Fibroblast of lung (primary cell): ENCODE measurements around the gene SORCS2. TPM values are rescaled to one million over a fixed set of nuclear protein-coding genes. Genes with fewer than 3 reads are reported as not detected.

Experiments used
- DNase-seq, 2 donors: peaks; one replicate each; pipeline versions ENCODE4 v3.0.0 to v3.0.0-alpha.2; 2010; ENCODE audit warnings: low read depth in 2 of 2
- H2AFZ ChIP-seq: 2 replicates; pipeline ENCODE4 v1.5.1; 2012; ENCODE audit warnings: low read length, control low read depth, inconsistent platforms
- H3K27ac ChIP-seq: 2 replicates; pipeline ENCODE4 v1.5.1; 2011; ENCODE audit warnings: low read length, control low read depth; ENCODE audit not compliant: insufficient read depth
- H3K27me3 ChIP-seq: 2 replicates; pipeline ENCODE4 v1.5.1; 2011; ENCODE audit warnings: mild to moderate bottlenecking, low read length; ENCODE audit not compliant: control insufficient read depth, insufficient read depth
- H3K36me3 ChIP-seq: 2 replicates; pipeline ENCODE4 v1.5.1; 2011; ENCODE audit warnings: low read length; ENCODE audit not compliant: control insufficient read depth, insufficient read depth
- H3K4me1 ChIP-seq: 2 replicates; pipeline ENCODE4 v1.5.1; 2011; ENCODE audit warnings: low read length; ENCODE audit not compliant: control insufficient read depth, insufficient read depth; ENCODE audit errors: extremely low read depth
- H3K4me2 ChIP-seq: 2 replicates; pipeline ENCODE4 v1.5.1; 2011; ENCODE audit warnings: low read length, control low read depth; ENCODE audit not compliant: insufficient read depth; ENCODE audit errors: extremely low read depth
- H3K4me3 ChIP-seq, 4 experiments: fragments of 200-600 bp in 1 of 4; sonication (generic) in 1 of 4; replicated peaks in 1 of 4; 2 replicates each; pipeline ENCODE4 v1.5.1; 2011 to 2016; ENCODE audit warnings: low read length in 4 of 4, low read depth in 3 of 4, mild to moderate bottlenecking in 3 of 4, control low read depth in 2 of 4, inconsistent platforms in 1 of 4, mixed read lengths in 1 of 4; ENCODE audit not compliant: insufficient read depth in 1 of 4; ENCODE audit errors: control extremely low read depth in 1 of 4
- H3K79me2 ChIP-seq: 2 replicates; pipeline ENCODE4 v1.5.1; 2012; ENCODE audit warnings: mild to moderate bottlenecking, low read length, inconsistent platforms; ENCODE audit not compliant: control insufficient read depth, insufficient read depth
- H3K9ac ChIP-seq: 2 replicates; pipeline ENCODE4 v1.5.1; 2011; ENCODE audit warnings: mild to moderate bottlenecking, low read length, control low read depth; ENCODE audit not compliant: insufficient read depth
- H3K9me3 ChIP-seq: 2 replicates; pipeline ENCODE4 v1.5.1; 2012; ENCODE audit warnings: low read depth, low read length; ENCODE audit not compliant: control insufficient read depth, insufficient read depth
- H4K20me1 ChIP-seq: 2 replicates; pipeline ENCODE4 v1.5.1; 2011; ENCODE audit warnings: low read length; ENCODE audit not compliant: control insufficient read depth, insufficient read depth; ENCODE audit errors: extremely low read depth
- CTCF ChIP-seq, 2 donors: IDR thresholded peaks in 1 of 2; conservative IDR thresholded peaks in 1 of 2; 1 replicate in 1 of 2; 2 replicates in 1 of 2; pipeline ENCODE4 v1.5.1; 2011 to 2012; ENCODE audit warnings: low read length in 2 of 2, control low read depth in 1 of 2, inconsistent platforms in 1 of 2, low read depth in 1 of 2, mild to moderate bottlenecking in 1 of 2
- EZH2 ChIP-seq: IDR thresholded peaks from 2 replicates; pipeline ENCODE4 v1.5.1; 2012; ENCODE audit warnings: low read length, control low read depth, mild to moderate bottlenecking; ENCODE audit errors: missing control alignments
- polyA plus RNA-seq, 2 donors: library from polyadenylated mRNA; depleted of rRNA in 1 of 2; stranded (reverse) in 1 of 2; unstranded in 1 of 2; fragments of >200 nt; gene quantifications; 2 replicates each; pipeline ENCODE4 v1.2.1, GENCODE V29; 2011 to 2012; ENCODE audit warnings: missing spikeins in 1 of 2
- total RNA-seq: library from RNA; depleted of rRNA; stranded (reverse); fragments of >200 nt; gene quantifications from 2 replicates; pipeline ENCODE4 v1.2.1, GENCODE V29; 2014

Gene SORCS2
- total and polyA plus RNA-seq, 2 donors (not counting 1 experiment from before 2014, with no cell fraction given): 0.17 to 0.41 TPM

GRCh38 chr4:7710576-7711306, 518.4 kb downstream of the SORCS2 start:
- H3K27ac ChIP-seq: no peak overlapping the region
- TF ChIP-seq EZH2 (no peak), CTCF (conservative IDR thresholded peaks at IDR 0.05 in 1 of 2, IDR thresholded peaks at IDR 0.05 in 1 of 2; ENCODE audit: low read depth in 1 of 2, low read length in 2 of 2) (no peak)
- no peaks in the 10 kb centered on the region for H3K9me3 ChIP-seq
- no peak overlapping the region for H3K4me3 ChIP-seq
- no peaks in the 10 kb centered on the region for H3K36me3 ChIP-seq
- H3K4me1 ChIP-seq: no peaks in the 10 kb centered on the region
- no peak for DNase-seq
- no peaks in the 10 kb centered on the region for H4K20me1 ChIP-seq
- H3K79me2 ChIP-seq: no peaks in the 10 kb centered on the region
- no peaks in the 10 kb centered on the region for H3K27me3 ChIP-seq
- no peak overlapping the region for H2AFZ ChIP-seq
- H3K4me2 ChIP-seq: no peak overlapping the region
- no peak overlapping the region for H3K9ac ChIP-seq

GRCh38 chr4:7711307-7711963, 519.1 kb downstream of the SORCS2 start:
- TF ChIP-seq EZH2: no peak
- no peak for TF ChIP-seq CTCF (conservative IDR thresholded peaks at IDR 0.05 in 1 of 2, IDR thresholded peaks at IDR 0.05 in 1 of 2; ENCODE audit: low read depth in 1 of 2, low read length in 2 of 2)
- H3K79me2 ChIP-seq: no peaks in the 10 kb centered on the region
- no peaks in the 10 kb centered on the region for H4K20me1 ChIP-seq

GRCh38 chr4:7712021-7712671, 519.8 kb downstream of the SORCS2 start:
- TF ChIP-seq CTCF (conservative IDR thresholded peaks at IDR 0.05 in 1 of 2, IDR thresholded peaks at IDR 0.05 in 1 of 2; ENCODE audit: low read depth in 1 of 2, low read length in 2 of 2) (no peak), EZH2 (no peak)
- no peaks in the 10 kb centered on the region for H3K4me1 ChIP-seq
- H4K20me1 ChIP-seq: no peaks in the 10 kb centered on the region
- no peaks in the 10 kb centered on the region for H3K36me3 ChIP-seq
- no peak overlapping the region for H3K27ac ChIP-seq
- no peaks in the 10 kb centered on the region for H3K9me3 ChIP-seq
- no peak overlapping the region for H3K4me3 ChIP-seq
- DNase-seq: no peak
- H3K4me2 ChIP-seq: no peak overlapping the region
- H2AFZ ChIP-seq: no peak overlapping the region
- no peak overlapping the region for H3K9ac ChIP-seq
- no peaks in the 10 kb centered on the region for H3K79me2 ChIP-seq
- H3K27me3 ChIP-seq: no peaks in the 10 kb centered on the region

More at GRCh38 chr4:7711307-7711963, 519.1 kb downstream of the SORCS2 start:
- DNase-seq: no peak
- Histone ChIP-seq H2AFZ (no peak overlapping the region), H3K9ac (no peak overlapping the region), H3K9me3 (no peaks in the 10 kb centered on the region), H3K27ac (no peak overlapping the region), H3K4me3 (no peak overlapping the region), H3K36me3 (no peaks in the 10 kb centered on the region), H3K27me3 (no peaks in the 10 kb centered on the region), H3K4me1 (no peaks in the 10 kb centered on the region), H3K4me2 (no peak overlapping the region)
